Renal pelvis (tissue), 12 donors: ENCODE data around the gene OR10H5. TPM values are rescaled to one million over a fixed set of nuclear protein-coding genes. Genes with fewer than 3 reads are reported as not detected.
"Not testable (repeated sequence)": the region's sequence is repeated elsewhere in the genome, so short reads cannot be mapped to it uniquely, and the experiment has no call there.

Experiments
- DNase-seq: peaks from one replicate; pipeline ENCODE4 v3.0.0-alpha.2; 2013
- long read RNA-seq, 16 experiments: transcript quantifications; one replicate each; lab custom pipeline, GENCODE V29; 2026
- polyA plus RNA-seq, 3 donors: library from polyadenylated mRNA; unstranded; fragments of 120-200 nt; gene quantifications; one replicate each; pipeline ENCODE4 v1.2.1, GENCODE V29; 2013; ENCODE audit not compliant: insufficient read length in 3 of 3

Gene OR10H5
- under 1 TPM; 0.06 to 0.12 (median 0.09) TPM for polyA plus RNA-seq
- long read RNA-seq, donor 1: 0 reads
- long read RNA-seq, donor 2: 0 reads
- long read RNA-seq, donor 3: 0 reads
- long read RNA-seq, donor 4: 0 reads
- long read RNA-seq, donor 5: 0 reads
- long read RNA-seq, donor 6: 0 reads
- long read RNA-seq, donor 7: 0 reads
- long read RNA-seq, donor 8: 0 reads
- long read RNA-seq, donor 9: 0 reads
- long read RNA-seq, donor 10: 0 reads
- long read RNA-seq, donor 11: 0 reads
- long read RNA-seq, donor 12: 0 reads
- long read RNA-seq, donor 13: 0 reads
- long read RNA-seq, donor 14: 0 reads
- long read RNA-seq, donor 15: 0 reads
- long read RNA-seq, donor 16: 0 reads

GRCh38 chr19:15787611-15788155, at the start of gene OR10H5:
Gene OR10H5 (plus strand): TSS chr19:15787661. CDS start chr19:15794049, 6,388 bp downstream.
- no peak for DNase-seq

- DNase-seq: no peak
Observed at GRCh38 chr19:15737722-15738121, 49.7 kb upstream of the OR10H5 start, which contains the start of gene OR10H3. Gene OR10H3 (plus strand): TSS chr19:15737985. CDS start chr19:15741393, 3,408 bp downstream.

- no peak for DNase-seq
Observed at GRCh38 chr19:15740785-15741184, 46.7 kb upstream of the OR10H5 start.

GRCh38 chr19:15748239-15748638, 39.2 kb upstream of the OR10H5 start:
- no peak for DNase-seq

GRCh38 chr19:15758379-15758778, 29.1 kb upstream of the OR10H5 start:
- DNase-seq: no peak

- no peak for DNase-seq
Observed at GRCh38 chr19:15759962-15760565, 27.4 kb upstream of the OR10H5 start.

GRCh38 chr19:15769586-15769985, 17.9 kb upstream of the OR10H5 start:
- no peak for DNase-seq

GRCh38 chr19:15774159-15774558, 13.3 kb upstream of the OR10H5 start:
- DNase-seq: not testable (repeated sequence)

- no peak for DNase-seq
Observed at GRCh38 chr19:15775249-15775648, 12.2 kb upstream of the OR10H5 start.

- no peak for DNase-seq
Observed at GRCh38 chr19:15776264-15776663, 11.2 kb upstream of the OR10H5 start.

- DNase-seq: no peak
Observed at GRCh38 chr19:15776991-15777970, 10.2 kb upstream of the OR10H5 start.

GRCh38 chr19:15779756-15780476, 7.5 kb upstream of the OR10H5 start:
- DNase-seq: no peak

- no peak for DNase-seq
Observed at GRCh38 chr19:15780610-15781418, 6.6 kb upstream of the OR10H5 start.

GRCh38 chr19:15781661-15782060, 5.8 kb upstream of the OR10H5 start:
- DNase-seq: no peak

GRCh38 chr19:15782211-15782610, 5.2 kb upstream of the OR10H5 start:
- DNase-seq: no peak

- not testable (repeated sequence) for DNase-seq
Observed at GRCh38 chr19:15782896-15783295, 4.6 kb upstream of the OR10H5 start.

- no peak for DNase-seq
Observed at GRCh38 chr19:15788594-15789270, 1.3 kb downstream of the OR10H5 start.

GRCh38 chr19:15790096-15790495, 2.6 kb downstream of the OR10H5 start:
- no peak for DNase-seq

- not testable (repeated sequence) for DNase-seq
Observed at GRCh38 chr19:15794279-15794678, 6.8 kb downstream of the OR10H5 start.

- DNase-seq: no peak
Observed at GRCh38 chr19:15810335-15810734, 22.9 kb downstream of the OR10H5 start.
